Cardiac fibroblast (primary cell): ENCODE measurements around the gene TSTD2.

Source experiments
- DNase-seq, 2 donors: peaks; one replicate each; pipeline versions ENCODE4 v3.0.0 to v3.0.0-alpha.2; 2010; ENCODE audit warnings: low read depth in 2 of 2
- H3K4me3 ChIP-seq, 2 donors: replicated peaks in 1 of 2; 1 replicate in 1 of 2; 2 replicates in 1 of 2; pipeline ENCODE4 v1.5.1; 2011; ENCODE audit warnings: low read depth in 2 of 2, low read length in 2 of 2, mild to moderate bottlenecking in 2 of 2, moderate library complexity in 1 of 2
- CTCF ChIP-seq: IDR thresholded peaks from one replicate; pipeline ENCODE4 v1.5.1; 2011; ENCODE audit warnings: low read depth, mild to moderate bottlenecking, low read length, inconsistent platforms

TSTD2 gene

GRCh38 chr9:97557606-97558095 lies 75.5 kb downstream of the TSTD2 start:
- H3K4me3 ChIP-seq = no peak overlapping the region
- DNase-seq = peak; percentile 10 to 78
- no peak for TF ChIP-seq CTCF

- peak in 1 of 2 donors; percentile 50 for DNase-seq
- H3K4me3 ChIP-seq = no peak overlapping the region
- no peak for TF ChIP-seq CTCF
These were observed 76.2 kb downstream of the TSTD2 start for GRCh38 chr9:97556721-97557605.

- no peak for TF ChIP-seq CTCF
- DNase-seq = no peak
- H3K4me3 ChIP-seq = no peak overlapping the region
These were observed 77.0 kb downstream of the TSTD2 start for GRCh38 chr9:97556036-97556720.

- no peak overlapping the region for H3K4me3 ChIP-seq
- no peak for TF ChIP-seq CTCF
- DNase-seq = peak; percentile 46 to 85
These were observed 78.0 kb downstream of the TSTD2 start for GRCh38 chr9:97555164-97555563.

- no peak for TF ChIP-seq CTCF
- DNase-seq = no peak
- H3K4me3 ChIP-seq = no peak overlapping the region
These were observed 78.5 kb downstream of the TSTD2 start for GRCh38 chr9:97554566-97555075.

- TF ChIP-seq CTCF = no peak
- H3K4me3 ChIP-seq = no peak overlapping the region
- DNase-seq = no peak
These were observed 79.3 kb downstream of the TSTD2 start for GRCh38 chr9:97553841-97554240.
